Measurements from ENCODE around the gene SAMM50. TPM values are rescaled to one million over a fixed set of nuclear protein-coding genes. Genes with fewer than 3 reads are reported as not detected.

SAMM50 gene
- total and polyA plus RNA-seq, 10 of the 15 experiments (the other 5 are each of a cell fraction or from before 2014, with no cell fraction given) = 38.2 to 126 (median 62.4) TPM

GRCh38 chr22:43951966-43952365, 3.3 kb upstream of the SAMM50 start:
- POLR2A ChIA-PET = no interaction called here
- 6% methylated on average over 4 of the region's 7 CpGs for WGBS (ENCODE audit: insufficient coverage, insufficient replicate concordance, low lambda C conversion rate, missing lambda C conversion rate)
- BruUV-seq (replicated peaks) = no TSS peak
- no peak for TF ChIP-seq FOXK2 (IDR thresholded peaks at IDR 0.05)
- no peak for TF ChIP-seq ZSCAN29 (IDR thresholded peaks at IDR 0.05)
- no peak for TF ChIP-seq BCLAF1 (IDR thresholded peaks at IDR 0.05)
- no peak for TF ChIP-seq TCF7 (IDR thresholded peaks at IDR 0.05; ENCODE audit: borderline replicate concordance)
- no peak for TF ChIP-seq BMI1 (IDR thresholded peaks at IDR 0.05; ENCODE audit: borderline replicate concordance)
- no peak for TF ChIP-seq SKIL (IDR thresholded peaks at IDR 0.05; ENCODE audit: low read depth, poor library complexity, severe bottlenecking)
- TF ChIP-seq WRNIP1 (IDR thresholded peaks at IDR 0.05; ENCODE audit: borderline replicate concordance, low read depth, low read length) = no peak
- TF ChIP-seq SP1 (IDR thresholded peaks at IDR 0.05; ENCODE audit: low read depth, low read length) = no peak
- no peak for TF ChIP-seq MYC (IDR thresholded peaks at IDR 0.05; ENCODE audit: insufficient read depth, insufficient read length, insufficient replicate concordance, low read length, severe bottlenecking)
- no peak for TF ChIP-seq TCF12 (IDR thresholded peaks at IDR 0.05; ENCODE audit: low read depth, low read length)
- no peak for TF ChIP-seq SIN3A (IDR thresholded peaks at IDR 0.05; ENCODE audit: low read depth, low read length)
- TF ChIP-seq KLF5 (IDR thresholded peaks at IDR 0.05; ENCODE audit: partially characterized antibody) = no peak
- no peak for TF ChIP-seq NR2C1 (IDR thresholded peaks at IDR 0.05)
- DNase-seq (ENCODE audit: low read depth, low spot score) (no peak), ATAC-seq (no peak), FAIRE-seq (no peak)
- H3K27ac ChIP-seq (ENCODE audit: control insufficient read depth, insufficient read depth) = no peak overlapping the region
- H3K9me3 ChIP-seq (replicated peaks; ENCODE audit: control insufficient read depth, insufficient read depth, low read length) = no peaks in the 10 kb centered on the region
- H3K4me3 ChIP-seq = no peak overlapping the region
- no peak overlapping the region for H3K9ac ChIP-seq (ENCODE audit: control insufficient read depth, insufficient read depth, low read length)
- SMC1A ChIA-PET (ENCODE audit: uncharacterized antibody, unreplicated experiment) = no interaction called here
- RAD21 ChIA-PET (ENCODE audit: unreplicated experiment) = no interaction called here
- peaks cover 3% of the 10 kb centered on the region for H3K4me1 ChIP-seq (ENCODE audit: control insufficient read depth, insufficient read depth, low read length)
- no peak overlapping the region for H2AFZ ChIP-seq (ENCODE audit: control insufficient read depth, low read depth, low read length)
- H3K36me3 ChIP-seq (ENCODE audit: control insufficient read depth in 2 of 2, insufficient read depth in 2 of 2, low read length in 1 of 2) = no peaks in the 10 kb centered on the region
- peaks cover 27% of the 10 kb centered on the region for H3K79me2 ChIP-seq (ENCODE audit: control insufficient read depth, insufficient read depth, low read length)
- no peaks in the 10 kb centered on the region for H4K20me1 ChIP-seq (ENCODE audit: control insufficient read depth, insufficient read depth)
- intact Hi-C loops (cut with micrococcal nuclease; ENCODE audit: unreplicated experiment) (no loop called here), in situ Hi-C loops (cut with MboI) (no loop called here)
- H3K27me3 ChIP-seq (replicated peaks in 1 of 2; ENCODE audit: control insufficient read depth in 2 of 2, insufficient read depth in 2 of 2, low read length in 1 of 2) = no peaks in the 10 kb centered on the region
- H3K4me2 ChIP-seq (ENCODE audit: control insufficient read depth, insufficient read depth) = no peak overlapping the region
- CTCF ChIA-PET = interaction anchor here (0.6 to 1.3 kb wide), 3 partner anchors 69 to 419 kb away, joined by 3 to 4 read pairs (median 4); no protein-coding TSS in a partner anchor

Measured in GM12878 (cell line).